Measurements from ENCODE around the gene ZNF32. TPM values are rescaled to one million over a fixed set of nuclear protein-coding genes. Genes with fewer than 3 reads are reported as not detected.

ZNF32 gene
- total RNA-seq, 4 donors from 2014 or later = 34.1 to 58.4 (median 46.9) TPM

DNA sequence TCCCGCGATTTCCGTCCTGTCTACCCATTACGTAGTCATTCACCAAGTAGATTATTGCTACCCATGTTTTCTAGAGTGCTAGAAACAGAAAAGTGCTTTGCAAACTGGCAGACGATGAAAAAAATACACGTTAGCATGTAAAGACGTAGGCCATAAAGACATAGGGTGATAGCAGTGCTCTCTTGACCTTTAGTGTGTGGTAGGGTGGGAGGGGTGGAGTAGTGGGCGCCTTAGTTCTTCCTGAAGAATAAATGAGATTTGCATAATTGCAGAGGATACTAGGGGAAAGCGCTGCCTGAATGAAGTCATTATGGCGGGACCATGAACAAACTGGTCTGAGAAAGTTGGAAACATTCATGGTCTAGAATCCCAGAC lies 41.5 kb downstream of the ZNF32 start:
- TF ChIP-seq, protein P1, sequence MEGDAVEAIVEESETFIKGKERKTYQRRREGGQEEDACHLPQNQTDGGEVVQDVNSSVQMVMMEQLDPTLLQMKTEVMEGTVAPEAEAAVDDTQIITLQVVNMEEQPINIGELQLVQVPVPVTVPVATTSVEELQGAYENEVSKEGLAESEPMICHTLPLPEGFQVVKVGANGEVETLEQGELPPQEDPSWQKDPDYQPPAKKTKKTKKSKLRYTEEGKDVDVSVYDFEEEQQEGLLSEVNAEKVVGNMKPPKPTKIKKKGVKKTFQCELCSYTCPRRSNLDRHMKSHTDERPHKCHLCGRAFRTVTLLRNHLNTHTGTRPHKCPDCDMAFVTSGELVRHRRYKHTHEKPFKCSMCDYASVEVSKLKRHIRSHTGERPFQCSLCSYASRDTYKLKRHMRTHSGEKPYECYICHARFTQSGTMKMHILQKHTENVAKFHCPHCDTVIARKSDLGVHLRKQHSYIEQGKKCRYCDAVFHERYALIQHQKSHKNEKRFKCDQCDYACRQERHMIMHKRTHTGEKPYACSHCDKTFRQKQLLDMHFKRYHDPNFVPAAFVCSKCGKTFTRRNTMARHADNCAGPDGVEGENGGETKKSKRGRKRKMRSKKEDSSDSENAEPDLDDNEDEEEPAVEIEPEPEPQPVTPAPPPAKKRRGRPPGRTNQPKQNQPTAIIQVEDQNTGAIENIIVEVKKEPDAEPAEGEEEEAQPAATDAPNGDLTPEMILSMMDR (IDR thresholded peaks at IDR 0.05; ENCODE audit: low read depth) = no peak

DNA sequence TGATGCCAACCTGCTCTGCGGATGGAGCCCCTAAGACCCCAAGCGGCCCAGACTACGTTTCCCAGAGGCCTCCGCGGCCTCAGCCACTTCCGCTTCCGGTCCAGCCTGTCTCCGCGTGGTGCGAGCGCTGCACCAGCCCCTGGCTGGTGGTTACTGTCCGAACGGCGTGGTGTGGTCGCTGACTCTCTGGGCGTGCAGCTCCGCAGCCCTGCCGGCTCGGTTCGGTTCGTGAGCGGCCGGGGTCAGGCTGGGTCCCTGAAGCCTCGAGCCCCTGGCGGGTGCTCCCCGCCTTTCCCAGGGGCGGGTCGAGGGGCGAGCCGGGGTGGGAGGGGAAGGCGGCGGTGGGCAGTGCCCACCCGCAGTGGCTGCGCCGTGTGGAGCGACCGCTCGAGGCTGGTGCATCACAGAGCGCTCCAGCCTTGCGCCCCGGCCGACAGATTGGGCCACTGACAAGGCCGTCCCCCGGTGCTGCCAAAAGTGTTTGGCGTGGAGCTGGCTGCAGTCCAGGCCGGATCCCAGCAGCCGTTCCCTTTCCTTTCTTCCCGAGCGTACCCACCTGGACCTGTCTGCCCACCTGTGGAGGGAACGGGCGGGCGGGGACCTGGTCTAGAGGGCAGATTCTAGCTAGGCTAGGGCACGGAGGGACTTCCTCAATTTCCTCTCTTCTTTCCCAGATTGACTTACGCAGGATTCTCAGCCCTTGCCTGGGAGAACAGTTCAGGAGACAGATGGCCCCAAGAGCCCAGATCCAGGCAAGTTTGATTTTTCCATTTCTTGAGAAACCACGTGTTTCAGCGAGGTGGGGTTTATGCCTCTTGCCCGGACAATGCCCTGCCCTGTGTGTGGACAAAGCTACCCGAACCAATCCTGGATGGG lies 42.1 kb downstream of the ZNF32 start, which contains the start of gene ZNF485:
Gene ZNF485 (plus strand): TSS at position 116 of the 876 bp plus-strand sequence. CDS start 613 bp downstream, at position 729.
- TF ChIP-seq, protein P1 (IDR thresholded peaks at IDR 0.05; ENCODE audit: low read depth) = no peak

DNA sequence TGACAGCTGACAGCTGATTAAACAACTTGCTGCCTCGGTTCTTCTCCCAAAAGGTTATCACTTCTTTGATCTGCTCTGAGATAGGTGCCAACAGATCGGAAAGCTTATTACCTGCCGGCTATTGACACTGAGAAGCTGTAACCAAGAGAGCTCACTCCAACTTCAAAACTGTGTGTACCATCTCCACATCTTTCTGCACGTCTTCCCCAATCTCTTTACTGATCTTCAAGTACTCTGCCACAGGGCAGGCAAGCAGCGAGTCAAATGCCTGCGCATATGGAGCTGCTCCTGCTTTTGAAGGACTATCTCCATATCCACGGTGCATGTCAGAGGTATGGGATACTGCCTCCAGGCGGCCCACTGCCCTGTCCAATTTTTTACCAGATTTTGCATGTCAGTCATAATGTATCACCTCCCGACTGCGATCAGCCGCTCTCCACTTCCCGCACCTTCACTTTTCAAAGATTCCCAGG lies 42.8 kb downstream of the ZNF32 start:
- TF ChIP-seq, protein P1 (IDR thresholded peaks at IDR 0.05; ENCODE audit: low read depth) = no peak

DNA sequence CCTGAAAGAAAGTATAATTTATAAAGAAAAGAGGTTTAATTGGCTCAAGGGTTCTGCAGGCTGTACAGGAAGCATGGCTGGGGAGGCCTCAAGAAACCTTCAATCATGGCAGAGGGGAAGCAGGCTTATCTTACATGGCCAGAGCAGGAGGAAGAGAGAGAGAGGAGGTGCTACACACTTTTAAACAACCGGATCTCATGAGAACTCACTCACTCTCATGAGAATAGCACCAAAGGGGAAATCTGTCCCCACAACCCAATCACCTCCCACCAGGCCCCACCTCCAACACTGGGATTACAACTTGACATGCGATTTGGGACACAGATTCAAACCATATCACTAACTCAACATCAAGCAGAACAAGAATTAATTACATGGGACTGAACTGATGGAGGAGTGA lies 49.3 kb downstream of the ZNF32 start:
- TF ChIP-seq, protein P1 (IDR thresholded peaks at IDR 0.05; ENCODE audit: low read depth) = no peak

DNA sequence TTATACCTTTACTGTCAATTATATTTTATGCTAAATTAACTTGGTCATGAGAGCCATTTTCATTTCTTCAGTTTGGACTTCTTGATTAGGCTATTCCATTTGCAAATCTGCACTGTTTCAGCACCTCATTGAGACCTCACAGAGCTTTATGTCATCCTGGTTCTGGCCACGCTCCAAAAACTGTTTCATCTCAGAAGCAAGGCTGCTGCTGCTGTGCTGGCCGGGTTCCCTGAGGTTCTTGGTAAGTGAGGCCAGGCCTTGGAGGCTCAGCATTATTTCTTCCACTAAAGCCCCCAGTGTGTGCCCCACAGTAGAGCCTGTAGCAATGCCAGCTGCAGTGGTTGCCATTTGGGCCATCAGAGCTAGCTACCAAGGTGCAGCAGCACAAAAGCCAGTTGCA lies 50.2 kb downstream of the ZNF32 start:
- TF ChIP-seq, protein P1 (IDR thresholded peaks at IDR 0.05; ENCODE audit: low read depth) = no peak

DNA sequence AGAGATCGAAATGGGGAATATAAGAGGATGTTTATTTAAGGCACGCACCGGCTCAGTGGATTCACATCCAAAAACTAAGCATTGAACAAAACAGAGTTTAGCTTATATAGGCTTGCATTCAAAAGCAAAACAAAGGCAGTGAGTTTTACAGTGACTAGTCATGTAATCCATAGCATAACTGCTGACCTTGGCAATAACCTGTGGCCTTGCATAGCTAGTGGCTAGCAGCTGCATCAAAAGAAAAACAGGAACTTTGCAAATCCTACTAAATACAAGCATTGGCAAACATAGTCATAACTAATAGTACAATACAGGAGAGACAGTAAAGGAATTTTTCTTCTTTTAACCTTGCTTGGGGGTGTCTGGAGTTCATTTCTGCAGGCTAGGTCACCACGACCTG lies 52.1 kb downstream of the ZNF32 start:
- TF ChIP-seq, protein P1 (IDR thresholded peaks at IDR 0.05; ENCODE audit: low read depth) = no peak

DNA sequence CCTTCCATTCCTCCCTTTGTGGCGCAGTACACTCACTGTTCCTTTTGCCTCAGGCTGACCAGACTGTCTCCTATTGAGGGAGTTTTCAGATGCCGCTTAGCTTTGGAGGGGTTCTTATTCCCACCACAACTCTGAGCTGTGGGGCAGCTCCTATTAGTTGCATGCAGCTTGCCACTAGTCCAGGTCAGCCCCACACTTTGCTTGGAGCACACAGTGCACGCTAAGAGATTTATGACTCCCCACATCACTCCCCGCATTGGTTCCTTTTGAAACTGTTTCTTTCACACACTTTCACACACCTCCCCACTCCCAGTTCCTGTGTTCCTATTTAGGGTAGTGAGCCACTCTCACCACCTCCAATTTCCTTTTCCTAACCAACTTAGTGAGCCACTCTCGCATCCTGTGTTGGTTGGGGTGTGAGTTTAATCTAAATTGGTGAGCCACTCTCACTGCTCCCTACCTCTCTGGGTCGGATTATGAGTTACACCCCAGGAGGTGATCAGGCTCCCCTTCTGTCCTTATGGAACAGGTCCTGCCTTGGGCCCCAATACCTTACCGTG lies 52.9 kb downstream of the ZNF32 start:
- TF ChIP-seq, protein P1 (IDR thresholded peaks at IDR 0.05; ENCODE audit: low read depth) = no peak

All from subcutaneous adipose tissue (tissue), 4 donors.